NCI-H1048 (cell line): ENCODE results near the gene PLEKHG4B.
"Not testable (repeated sequence)": the region's sequence is repeated elsewhere in the genome, so short reads cannot be mapped to it uniquely, and the experiment has no call there.

ENCODE experiments used
- DNase-seq: peaks from one replicate; lab custom pipeline; 2025; lab: John Stamatoyannopoulos, UW

PLEKHG4B gene

GRCh38 chr5:93221-93980 lies 1.4 kb downstream of the PLEKHG4B start:
- DNase-seq: no peak

- no peak for DNase-seq
Measured at GRCh38 chr5:94113-94892, 2.3 kb downstream of the PLEKHG4B start.

GRCh38 chr5:95241-95980 lies 3.4 kb downstream of the PLEKHG4B start:
- DNase-seq: no peak

GRCh38 chr5:96976-97660 lies 5.2 kb downstream of the PLEKHG4B start:
- DNase-seq: no peak

GRCh38 chr5:99815-100214 lies 7.8 kb downstream of the PLEKHG4B start:
- no peak for DNase-seq

GRCh38 chr5:102411-103043 lies 10.6 kb downstream of the PLEKHG4B start:
- DNase-seq: no peak

- not testable (repeated sequence) for DNase-seq
Measured at GRCh38 chr5:104106-104505, 12.1 kb downstream of the PLEKHG4B start.

- no peak for DNase-seq
Measured at GRCh38 chr5:104778-105296, 12.9 kb downstream of the PLEKHG4B start.

- DNase-seq: no peak
Measured at GRCh38 chr5:105504-106070, 13.6 kb downstream of the PLEKHG4B start.

- DNase-seq: no peak
Measured at GRCh38 chr5:106587-106986, 14.6 kb downstream of the PLEKHG4B start.

GRCh38 chr5:107526-107925 lies 15.6 kb downstream of the PLEKHG4B start:
- no peak for DNase-seq

- no peak for DNase-seq
Measured at GRCh38 chr5:109826-110225, 17.9 kb downstream of the PLEKHG4B start.

GRCh38 chr5:110270-110888 lies 18.4 kb downstream of the PLEKHG4B start:
- no peak for DNase-seq

GRCh38 chr5:111171-111570 lies 19.2 kb downstream of the PLEKHG4B start:
- no peak for DNase-seq

- DNase-seq: no peak
Measured at GRCh38 chr5:119486-120097, 27.6 kb downstream of the PLEKHG4B start.

GRCh38 chr5:121432-121831 lies 29.5 kb downstream of the PLEKHG4B start:
- no peak for DNase-seq

- DNase-seq: no peak
Measured at GRCh38 chr5:125815-126214, 33.8 kb downstream of the PLEKHG4B start.

- DNase-seq: no peak
Measured at GRCh38 chr5:126806-127205, 34.8 kb downstream of the PLEKHG4B start.

- DNase-seq: no peak
Measured at GRCh38 chr5:127886-128285, 35.9 kb downstream of the PLEKHG4B start.

- no peak for DNase-seq
Measured at GRCh38 chr5:128446-128845, 36.5 kb downstream of the PLEKHG4B start.
